Suprapubic skin (tissue), 4 donors: ENCODE measurements around the gene MRNIP. TPM values are rescaled to one million over a fixed set of nuclear protein-coding genes. Genes with fewer than 3 reads are reported as not detected.

Source experiments
- DNase-seq, 2 donors: peaks; one replicate each; pipeline ENCODE4 v3.0.0-alpha.2; 2019; ENCODE audit warnings: low spot score in 2 of 2
- H3K27ac ChIP-seq: fragments of 200-600 bp; sonication (generic); one replicate; pipeline ENCODE4 v1.5.1; 2019
- H3K27me3 ChIP-seq: fragments of 200-600 bp; sonication (generic); one replicate; pipeline ENCODE4 v1.5.1; 2019
- H3K36me3 ChIP-seq: fragments of 200-600 bp; sonication (generic); one replicate; pipeline ENCODE4 v1.5.1; 2019
- H3K4me1 ChIP-seq: fragments of 200-600 bp; sonication (generic); one replicate; pipeline ENCODE4 v1.5.1; 2019
- H3K4me3 ChIP-seq: fragments of 200-600 bp; sonication (generic); one replicate; pipeline ENCODE4 v1.5.1; 2019; ENCODE audit warnings: mild to moderate bottlenecking
- H3K9me3 ChIP-seq: fragments of 200-600 bp; sonication (generic); one replicate; pipeline ENCODE4 v1.5.1; 2019
- CTCF ChIP-seq, 2 donors: fragments of 200-600 bp in 1 of 2; fragments of 450-650 bp in 1 of 2; sonication (generic) in 1 of 2; IDR thresholded peaks; one replicate each; pipeline ENCODE4 v1.5.1; 2016 to 2019; ENCODE audit warnings: antibody characterized with exemption in 2 of 2, mild to moderate bottlenecking in 1 of 2, moderate library complexity in 1 of 2
- EP300 ChIP-seq: sonication (generic); formaldehyde crosslinking; IDR thresholded peaks from one replicate; pipeline ENCODE4 v1.6.1; 2017; ENCODE audit warnings: antibody characterized with exemption
- POLR2A ChIP-seq, 2 donors: fragments of 450-650 bp; IDR thresholded peaks; one replicate each; pipeline ENCODE4 v1.6.1; 2017; ENCODE audit warnings: antibody characterized with exemption in 2 of 2, mild to moderate bottlenecking in 2 of 2, moderate library complexity in 2 of 2
- POLR2AphosphoS5 ChIP-seq, 3 donors: sonication (generic); formaldehyde crosslinking; IDR thresholded peaks; one replicate each; pipeline ENCODE4 v1.6.1; 2017; ENCODE audit warnings: antibody characterized with exemption in 3 of 3
- WGBS: methylation state at CpG from one replicate; pipeline ENCODE4 v1.1.5; 2018; 5-methylcytosine and 5-hydroxymethylcytosine counted together
- total RNA-seq, 4 donors: library from RNA; depleted of rRNA; stranded (reverse); fragments of >200 nt; gene quantifications; one replicate each; pipeline ENCODE4 v1.1.0, GENCODE V29; 2016

The MRNIP gene
- total RNA-seq, 4 donors from 2014 or later = 11.6 to 102 (median 22.6) TPM

- Histone ChIP-seq H3K9me3 (no peaks in the 10 kb centered on the region), H3K27ac (no peak overlapping the region), H3K4me3 (no peak overlapping the region), H3K27me3 (no peaks in the 10 kb centered on the region), H3K4me1 (no peaks in the 10 kb centered on the region), H3K36me3 (peaks cover 99% of the 10 kb centered on the region)
- 87% methylated on average over 11 of the region's 31 CpGs for WGBS
- TF ChIP-seq EP300 (no peak), CTCF (IDR thresholded peaks at IDR 0.05) (no peak), POLR2A (IDR thresholded peaks at IDR 0.05) (no peak), POLR2AphosphoS5 (IDR thresholded peaks at IDR 0.05) (no peak)
- DNase-seq = no peak
These were observed 34.7 kb upstream of the MRNIP start for GRCh38 chr5:179893076-179893957.

GRCh38 chr5:179892255-179892654, 33.6 kb upstream of the MRNIP start:
- peaks cover 99% of the 10 kb centered on the region for H3K36me3 ChIP-seq
- no peaks in the 10 kb centered on the region for H3K4me1 ChIP-seq
- no peak for DNase-seq
- no peaks in the 10 kb centered on the region for H3K9me3 ChIP-seq
- H3K4me3 ChIP-seq = no peak overlapping the region
- WGBS = 70% methylated on average over 2 of the region's 5 CpGs
- no peak overlapping the region for H3K27ac ChIP-seq
- no peaks in the 10 kb centered on the region for H3K27me3 ChIP-seq
- TF ChIP-seq EP300 (no peak), CTCF (IDR thresholded peaks at IDR 0.05) (no peak), POLR2AphosphoS5 (IDR thresholded peaks at IDR 0.05) (no peak)

- 96% methylated on average over 10 of the region's 25 CpGs for whole genome bisulfite sequencing
- H3K4me1 ChIP-seq = no peaks in the 10 kb centered on the region
- no peak for TF ChIP-seq EP300
- no peak for TF ChIP-seq POLR2AphosphoS5 (IDR thresholded peaks at IDR 0.05)
- no peak for TF ChIP-seq POLR2A (IDR thresholded peaks at IDR 0.05)
- no peak for TF ChIP-seq CTCF (IDR thresholded peaks at IDR 0.05)
- H3K27ac ChIP-seq = no peak overlapping the region
- H3K36me3 ChIP-seq = peaks cover 98% of the 10 kb centered on the region
- H3K27me3 ChIP-seq = no peaks in the 10 kb centered on the region
- no peak for DNase-seq
- no peak overlapping the region for H3K4me3 ChIP-seq
- no peaks in the 10 kb centered on the region for H3K9me3 ChIP-seq
These were observed 32.4 kb upstream of the MRNIP start for GRCh38 chr5:179890751-179891682.

- no peak for DNase-seq
- Histone ChIP-seq H3K36me3 (peaks cover 98% of the 10 kb centered on the region), H3K27me3 (no peaks in the 10 kb centered on the region), H3K27ac (no peak overlapping the region), H3K4me1 (no peaks in the 10 kb centered on the region), H3K4me3 (no peak overlapping the region), H3K9me3 (no peaks in the 10 kb centered on the region)
- TF ChIP-seq POLR2A (IDR thresholded peaks at IDR 0.05) (no peak), EP300 (no peak), POLR2AphosphoS5 (IDR thresholded peaks at IDR 0.05) (no peak), CTCF (IDR thresholded peaks at IDR 0.05) (no peak)
- WGBS = 91% methylated on average over 13 of the region's 13 CpGs
These were observed 31.3 kb upstream of the MRNIP start for GRCh38 chr5:179889885-179890284.

- Histone ChIP-seq H3K27ac (no peak overlapping the region), H3K36me3 (peaks cover 94% of the 10 kb centered on the region), H3K4me3 (no peak overlapping the region), H3K9me3 (no peaks in the 10 kb centered on the region), H3K4me1 (no peaks in the 10 kb centered on the region), H3K27me3 (no peaks in the 10 kb centered on the region)
- no peak for TF ChIP-seq POLR2A (IDR thresholded peaks at IDR 0.05)
- TF ChIP-seq POLR2AphosphoS5 (IDR thresholded peaks at IDR 0.05) = no peak
- TF ChIP-seq CTCF (IDR thresholded peaks at IDR 0.05) = no peak
- TF ChIP-seq EP300 = no peak
- 97% methylated on average over 6 of the region's 6 CpGs for WGBS
- no peak for DNase-seq
These were observed 29.2 kb upstream of the MRNIP start for GRCh38 chr5:179887802-179888201.
